ENCODE results near the gene MGAM2. TPM values are rescaled to one million over a fixed set of nuclear protein-coding genes. Genes with fewer than 3 reads are reported as not detected.

MGAM2 gene
- total and polyA plus RNA-seq, 10 of the 15 experiments (the other 5 are each of a cell fraction or from before 2014, with no cell fraction given) = 0.01 to 0.16 (median 0.03) TPM; not detected in 6

- TF ChIP-seq MTA2 (IDR thresholded peaks at IDR 0.05; ENCODE audit: low read depth) = no peak
Measured at GRCh38 chr7:142249918-142250317, 138.4 kb downstream of the MGAM2 start (continued).

GRCh38 chr7:142250705-142251104 is 139.2 kb downstream of the MGAM2 start:
- ChIA-PET POLR2A (no interaction called here), SMC1A (ENCODE audit: uncharacterized antibody, unreplicated experiment) (interaction anchor here (1.5 kb wide), 1 partner anchor 13 kb away, joined by 3 read pairs; no protein-coding TSS in a partner anchor), RAD21 (ENCODE audit: unreplicated experiment) (no interaction called here), CTCF (no interaction called here)
- 28% methylated on average over 2 of the region's 2 CpGs for WGBS (ENCODE audit: insufficient coverage, insufficient replicate concordance, low lambda C conversion rate, missing lambda C conversion rate)
- ATAC-seq = no peak
- Histone ChIP-seq H4K20me1 (ENCODE audit: control insufficient read depth, insufficient read depth) (no peaks in the 10 kb centered on the region), H3K27ac (ENCODE audit: control insufficient read depth, insufficient read depth) (no peak overlapping the region), H3K9ac (ENCODE audit: control insufficient read depth, insufficient read depth, low read length) (no peak overlapping the region), H3K36me3 (ENCODE audit: control insufficient read depth in 2 of 2, insufficient read depth in 2 of 2, low read length in 1 of 2) (no peaks in the 10 kb centered on the region), H2AFZ (ENCODE audit: control insufficient read depth, low read depth, low read length) (no peak overlapping the region), H3K79me2 (ENCODE audit: control insufficient read depth, insufficient read depth, low read length) (no peaks in the 10 kb centered on the region), H3K9me3 (replicated peaks; ENCODE audit: control insufficient read depth, insufficient read depth, low read length) (no peaks in the 10 kb centered on the region), H3K4me1 (ENCODE audit: control insufficient read depth, insufficient read depth, low read length) (no peaks in the 10 kb centered on the region), H3K4me2 (ENCODE audit: control insufficient read depth, insufficient read depth) (no peak overlapping the region), H3K4me3 (no peak overlapping the region), H3K27me3 (replicated peaks in 1 of 2; ENCODE audit: control insufficient read depth in 2 of 2, insufficient read depth in 2 of 2, low read length in 1 of 2) (no peaks in the 10 kb centered on the region)
- BruUV-seq (replicated peaks) = no TSS peak
- DNase-seq (ENCODE audit: low read depth, low spot score) = no peak
- intact Hi-C loops (cut with micrococcal nuclease; ENCODE audit: unreplicated experiment) (no loop called here), in situ Hi-C loops (cut with MboI) (no loop called here)
- TF ChIP-seq EP300 (IDR thresholded peaks at IDR 0.05; ENCODE audit: borderline replicate concordance in 1 of 2, control insufficient read depth in 1 of 2, low read depth in 2 of 2, low read length in 2 of 2) (no peak), SIN3A (IDR thresholded peaks at IDR 0.05; ENCODE audit: low read depth, low read length) (no peak), NKRF (conservative IDR thresholded peaks at IDR 0.05) (no peak), RCOR1 (conservative IDR thresholded peaks at IDR 0.05; ENCODE audit: low read depth, low read length) (no peak), ZNF217 (IDR thresholded peaks at IDR 0.05) (no peak), JUND (IDR thresholded peaks at IDR 0.05; ENCODE audit: low read depth, low read length) (no peak), TCF12 (IDR thresholded peaks at IDR 0.05; ENCODE audit: low read depth, low read length) (no peak), SREBF2 (IDR thresholded peaks at IDR 0.05; ENCODE audit: low read length) (no peak), TBL1XR1 (IDR thresholded peaks at IDR 0.05; ENCODE audit: low read depth, low read length) (no peak), CEBPB (IDR thresholded peaks at IDR 0.05; ENCODE audit: borderline replicate concordance in 1 of 2, low read depth in 2 of 2, low read length in 2 of 2) (no peak), ZBTB33 (IDR thresholded peaks at IDR 0.05) (no peak), POU2F2 (IDR thresholded peaks at IDR 0.05; ENCODE audit: borderline replicate concordance, low read depth, low read length) (no peak), HSF1 (IDR thresholded peaks at IDR 0.05; ENCODE audit: low read depth, low read length) (no peak), MAX (IDR thresholded peaks at IDR 0.05; ENCODE audit: low read depth, low read length) (no peak), PAX5 (IDR thresholded peaks at IDR 0.05; ENCODE audit: borderline replicate concordance, low read depth, low read length) (no peak)
- FAIRE-seq = no peak
